HepG2 (cell line): Measurements from ENCODE around the gene BCAS1. TPM values are rescaled to one million over a fixed set of nuclear protein-coding genes. Genes with fewer than 3 reads are reported as not detected.

ENCODE experiments used
- CREB1 ChIP-seq, 2 experiments: fragments of 450-650 bp in 1 of 2; IDR thresholded peaks; 2 replicates each; pipeline ENCODE4 v1.6.1; 2016 to 2017; ENCODE audit warnings: control low read depth in 1 of 2, mild to moderate bottlenecking in 1 of 2, missing compliant biosample characterization in 1 of 2, missing genetic modification characterization in 1 of 2
- DZIP1 ChIP-seq: sonication (generic); formaldehyde crosslinking; IDR thresholded peaks from 2 replicates; pipeline ENCODE4 v1.5.0; 2020; ENCODE audit warnings: mild to moderate bottlenecking, missing genetic modification reagents
- FOXO1 ChIP-seq: sonication (generic); formaldehyde crosslinking; IDR thresholded peaks from 2 replicates; pipeline ENCODE4 v1.4.0; 2020; ENCODE audit warnings: missing genetic modification reagents
- GLI4 ChIP-seq: sonication (generic); formaldehyde crosslinking; IDR thresholded peaks from 2 replicates; pipeline ENCODE4 v1.5.1; 2020; ENCODE audit warnings: missing genetic modification reagents, mild to moderate bottlenecking, moderate library complexity, borderline replicate concordance
- KAT8 ChIP-seq: IDR thresholded peaks from 2 replicates; pipeline ENCODE4 v1.6.1; 2016; ENCODE audit warnings: missing genetic modification reagents, missing compliant biosample characterization
- NCOR1 ChIP-seq: fragments of 200-600 bp; sonication (generic); IDR thresholded peaks from 2 replicates; pipeline ENCODE4 v1.7.0; 2017; ENCODE audit warnings: antibody characterized with exemption, low read length, borderline replicate concordance
- NFKBIZ ChIP-seq: IDR thresholded peaks from 2 replicates; pipeline ENCODE4 v1.6.1; 2018; ENCODE audit warnings: missing genetic modification reagents, missing compliant biosample characterization
- ZBTB21 ChIP-seq: sonication (generic); formaldehyde crosslinking; IDR thresholded peaks from 2 replicates; pipeline ENCODE4 v1.4.0; 2020; ENCODE audit warnings: missing genetic modification reagents
- ZNF124 ChIP-seq: sonication (generic); formaldehyde crosslinking; IDR thresholded peaks from 2 replicates; pipeline ENCODE4 v1.4.0; 2020; ENCODE audit warnings: missing genetic modification reagents
- ZNF670 ChIP-seq: sonication (generic); formaldehyde crosslinking; IDR thresholded peaks from 2 replicates; pipeline ENCODE4 v1.8.0; 2022; ENCODE audit warnings: mild to moderate bottlenecking, missing genetic modification reagents, borderline replicate concordance
- ZNF691 ChIP-seq: sonication (generic); formaldehyde crosslinking; IDR thresholded peaks from 2 replicates; pipeline ENCODE4 v1.4.0; 2020; ENCODE audit warnings: missing genetic modification reagents, low read depth, mild to moderate bottlenecking, borderline replicate concordance
- ZNF850 ChIP-seq: sonication (generic); formaldehyde crosslinking; conservative IDR thresholded peaks from 2 replicates; pipeline ENCODE4 v1.9.0; 2021; ENCODE audit warnings: mild to moderate bottlenecking, missing genetic modification reagents
- polyA plus RNA-seq, 8 experiments: library from polyadenylated mRNA; depleted of rRNA in 3 of 8; stranded (reverse) in 7 of 8; unstranded in 1 of 8; fragments of >200 nt; fragmentation: Illumina TruSeq in 4 of 8; extraction: Trizol in 4 of 8; gene quantifications; 2 replicates each; pipeline versions ENCODE4 v1.2.1 to v1.2.3, GENCODE V29; 2011 to 2016; ENCODE audit warnings: low read depth in 4 of 8, missing spikeins in 1 of 8, mixed read lengths in 1 of 8; ENCODE audit not compliant: insufficient read depth in 1 of 8
- total RNA-seq, 5 experiments: library from RNA; depleted of rRNA; stranded (reverse); fragments of >200 nt; fragmentation: Illumina TruSeq; extraction: Trizol; gene quantifications; 2 replicates each; pipeline ENCODE4 v1.2.3, GENCODE V29; 2016; ENCODE audit warnings: low read depth in 1 of 5
- TF ChIP-seq, protein P1 (sequence below): fragments of 450-650 bp; IDR thresholded peaks from 2 replicates; pipeline ENCODE4 v1.6.1; 2017; ENCODE audit warnings: mild to moderate bottlenecking
- TF ChIP-seq, protein P2 (sequence below): sonication (generic); formaldehyde crosslinking; IDR thresholded peaks from 2 replicates; pipeline ENCODE4 v1.9.0; 2021; ENCODE audit warnings: missing genetic modification reagents, borderline replicate concordance
- TF ChIP-seq, protein P3 (sequence below), 2 experiments: sonication (generic) in 1 of 2; formaldehyde crosslinking in 1 of 2; IDR thresholded peaks; 2 replicates each; pipeline versions ENCODE4 v1.4.0 to v1.6.1; 2016 to 2020; ENCODE audit warnings: borderline replicate concordance in 1 of 2, low read depth in 1 of 2, mild to moderate bottlenecking in 1 of 2, missing genetic modification reagents in 1 of 2

The BCAS1 gene
- total and polyA plus RNA-seq, 2 of the 13 experiments (the other 11 are each of a cell fraction or from before 2014, with no cell fraction given), result 0.55 to 0.91 TPM

- TF ChIP-seq CREB1 (IDR thresholded peaks at IDR 0.05) (peak; percentile 62), CREB1 (CRISPR knock-in tag; IDR thresholded peaks at IDR 0.05) (no peak), ZNF670 (CRISPR knock-in tag) (no peak), FOXO1 (CRISPR knock-in tag) (peak; percentile 94), ZNF691 (CRISPR knock-in tag) (peak; percentile 83), DZIP1 (CRISPR knock-in tag) (no peak), KAT8 (CRISPR knock-in tag) (peak; percentile 85), ZNF850 (no peak), NFKBIZ (CRISPR knock-in tag) (peak; percentile 98), ZNF124 (CRISPR knock-in tag) (no peak), NCOR1 (peak; percentile 69; the same call in 1 of the 2 replicates), GLI4 (CRISPR knock-in tag) (no peak), ZBTB21 (no peak)
- TF ChIP-seq, protein P1, sequence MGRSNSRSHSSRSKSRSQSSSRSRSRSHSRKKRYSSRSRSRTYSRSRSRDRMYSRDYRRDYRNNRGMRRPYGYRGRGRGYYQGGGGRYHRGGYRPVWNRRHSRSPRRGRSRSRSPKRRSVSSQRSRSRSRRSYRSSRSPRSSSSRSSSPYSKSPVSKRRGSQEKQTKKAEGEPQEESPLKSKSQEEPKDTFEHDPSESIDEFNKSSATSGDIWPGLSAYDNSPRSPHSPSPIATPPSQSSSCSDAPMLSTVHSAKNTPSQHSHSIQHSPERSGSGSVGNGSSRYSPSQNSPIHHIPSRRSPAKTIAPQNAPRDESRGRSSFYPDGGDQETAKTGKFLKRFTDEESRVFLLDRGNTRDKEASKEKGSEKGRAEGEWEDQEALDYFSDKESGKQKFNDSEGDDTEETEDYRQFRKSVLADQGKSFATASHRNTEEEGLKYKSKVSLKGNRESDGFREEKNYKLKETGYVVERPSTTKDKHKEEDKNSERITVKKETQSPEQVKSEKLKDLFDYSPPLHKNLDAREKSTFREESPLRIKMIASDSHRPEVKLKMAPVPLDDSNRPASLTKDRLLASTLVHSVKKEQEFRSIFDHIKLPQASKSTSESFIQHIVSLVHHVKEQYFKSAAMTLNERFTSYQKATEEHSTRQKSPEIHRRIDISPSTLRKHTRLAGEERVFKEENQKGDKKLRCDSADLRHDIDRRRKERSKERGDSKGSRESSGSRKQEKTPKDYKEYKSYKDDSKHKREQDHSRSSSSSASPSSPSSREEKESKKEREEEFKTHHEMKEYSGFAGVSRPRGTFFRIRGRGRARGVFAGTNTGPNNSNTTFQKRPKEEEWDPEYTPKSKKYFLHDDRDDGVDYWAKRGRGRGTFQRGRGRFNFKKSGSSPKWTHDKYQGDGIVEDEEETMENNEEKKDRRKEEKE, result no peak
- TF ChIP-seq, protein P2, sequence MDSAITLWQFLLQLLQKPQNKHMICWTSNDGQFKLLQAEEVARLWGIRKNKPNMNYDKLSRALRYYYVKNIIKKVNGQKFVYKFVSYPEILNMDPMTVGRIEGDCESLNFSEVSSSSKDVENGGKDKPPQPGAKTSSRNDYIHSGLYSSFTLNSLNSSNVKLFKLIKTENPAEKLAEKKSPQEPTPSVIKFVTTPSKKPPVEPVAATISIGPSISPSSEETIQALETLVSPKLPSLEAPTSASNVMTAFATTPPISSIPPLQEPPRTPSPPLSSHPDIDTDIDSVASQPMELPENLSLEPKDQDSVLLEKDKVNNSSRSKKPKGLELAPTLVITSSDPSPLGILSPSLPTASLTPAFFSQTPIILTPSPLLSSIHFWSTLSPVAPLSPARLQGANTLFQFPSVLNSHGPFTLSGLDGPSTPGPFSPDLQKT, result no peak
- TF ChIP-seq, protein P3, sequence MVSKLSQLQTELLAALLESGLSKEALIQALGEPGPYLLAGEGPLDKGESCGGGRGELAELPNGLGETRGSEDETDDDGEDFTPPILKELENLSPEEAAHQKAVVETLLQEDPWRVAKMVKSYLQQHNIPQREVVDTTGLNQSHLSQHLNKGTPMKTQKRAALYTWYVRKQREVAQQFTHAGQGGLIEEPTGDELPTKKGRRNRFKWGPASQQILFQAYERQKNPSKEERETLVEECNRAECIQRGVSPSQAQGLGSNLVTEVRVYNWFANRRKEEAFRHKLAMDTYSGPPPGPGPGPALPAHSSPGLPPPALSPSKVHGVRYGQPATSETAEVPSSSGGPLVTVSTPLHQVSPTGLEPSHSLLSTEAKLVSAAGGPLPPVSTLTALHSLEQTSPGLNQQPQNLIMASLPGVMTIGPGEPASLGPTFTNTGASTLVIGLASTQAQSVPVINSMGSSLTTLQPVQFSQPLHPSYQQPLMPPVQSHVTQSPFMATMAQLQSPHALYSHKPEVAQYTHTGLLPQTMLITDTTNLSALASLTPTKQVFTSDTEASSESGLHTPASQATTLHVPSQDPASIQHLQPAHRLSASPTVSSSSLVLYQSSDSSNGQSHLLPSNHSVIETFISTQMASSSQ (IDR thresholded peaks at IDR 0.05; ENCODE audit: low read depth), result no peak
- TF ChIP-seq, protein P3 (CRISPR knock-in tag; IDR thresholded peaks at IDR 0.05; ENCODE audit: borderline replicate concordance), result peak; percentile 67; the same call in 1 of the 2 replicates
Observed at GRCh38 chr20:53926428-53927028, 143.9 kb downstream of the BCAS1 start (continued).
